NOMO-1 treated with DMSO at 0.1 percent for 48 hours (cell line): ENCODE results near the gene ARL6IP4.
"Not testable (repeated sequence)": the region's sequence is repeated elsewhere in the genome, so short reads cannot be mapped to it uniquely, and the experiment has no call there.

Experiments
- DNase-seq: peaks from one replicate; lab custom pipeline; 2025; ENCODE audit not compliant: unreplicated experiment; lab: John Stamatoyannopoulos, UW

The ARL6IP4 gene

GRCh38 chr12:123005081-123005626 is 24.7 kb downstream of the ARL6IP4 start:
- no peak for DNase-seq

- DNase-seq: no peak
Measured at GRCh38 chr12:123006977-123007376, 26.5 kb downstream of the ARL6IP4 start.

DNA sequence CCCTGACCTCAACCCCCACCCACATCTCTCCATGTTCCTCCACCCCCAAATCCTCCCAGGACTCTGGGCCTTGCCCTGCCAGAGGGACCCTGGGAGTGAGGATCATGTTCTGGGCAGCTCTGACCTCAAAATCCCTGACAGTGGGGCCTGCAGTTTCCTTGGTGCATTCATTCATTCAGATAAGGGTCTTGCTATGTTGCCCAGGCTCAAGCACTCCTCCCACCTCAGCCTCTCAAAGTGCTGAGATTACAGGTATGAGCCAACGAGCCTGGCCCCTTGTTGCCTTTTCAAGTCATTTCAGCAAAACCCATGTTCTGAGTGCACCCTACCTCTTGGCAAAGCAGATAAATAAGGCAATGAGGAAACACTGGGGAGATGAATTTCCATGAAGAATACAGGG is 29.6 kb downstream of the ARL6IP4 start:
- DNase-seq: no peak

- DNase-seq: no peak
Measured at GRCh38 chr12:123010681-123011080, 30.2 kb downstream of the ARL6IP4 start.

GRCh38 chr12:123011701-123012100 is 31.2 kb downstream of the ARL6IP4 start:
- DNase-seq: no peak

- DNase-seq: no peak
Measured at GRCh38 chr12:123013185-123014095, 33.0 kb downstream of the ARL6IP4 start.

DNA sequence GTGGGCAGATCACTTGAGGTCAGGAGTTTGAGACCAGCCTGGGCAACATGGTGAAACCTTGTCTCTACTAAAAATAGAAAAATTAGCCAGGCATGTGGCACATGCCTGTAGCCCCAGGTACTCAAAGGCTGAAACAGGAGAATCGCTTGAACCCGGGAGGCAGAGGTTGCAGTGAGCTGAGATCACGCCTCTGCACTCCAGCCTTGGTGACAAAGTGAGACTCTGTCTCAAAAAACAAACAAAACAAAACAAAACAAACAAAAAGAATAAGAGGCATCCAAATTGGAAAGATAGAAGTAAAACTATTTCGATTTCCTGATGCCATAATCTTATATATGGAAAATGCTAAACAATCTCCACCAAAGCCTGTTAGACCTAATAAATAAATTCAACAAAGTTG is 34.0 kb downstream of the ARL6IP4 start:
- DNase-seq: not testable (repeated sequence)

DNA sequence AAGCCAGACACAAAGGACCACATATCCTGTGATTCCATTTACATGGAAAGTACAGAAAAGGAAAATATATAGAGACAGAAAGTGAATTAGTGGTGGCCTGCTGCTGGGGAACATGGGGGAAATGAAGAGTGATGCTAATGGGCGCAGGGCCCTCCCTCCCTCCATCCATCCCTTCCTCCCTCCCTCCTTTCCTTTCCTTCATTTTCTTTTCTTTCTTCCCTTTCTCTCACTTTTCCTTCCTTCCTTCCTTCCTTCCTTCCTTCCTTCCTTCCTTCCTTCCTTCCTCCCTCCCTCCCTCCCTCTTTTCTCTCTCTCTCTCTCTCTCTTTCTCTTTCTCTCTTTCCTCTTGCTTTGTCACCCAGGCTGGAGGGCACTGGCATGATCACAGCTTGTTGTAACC is 37.3 kb downstream of the ARL6IP4 start:
- DNase-seq: no peak

- DNase-seq: no peak
Measured at GRCh38 chr12:123019841-123020138, 39.3 kb downstream of the ARL6IP4 start.

GRCh38 chr12:123021688-123022604 is 41.5 kb downstream of the ARL6IP4 start:
- DNase-seq: no peak

- DNase-seq: no peak
Measured at GRCh38 chr12:123022846-123023245, 42.4 kb downstream of the ARL6IP4 start.

- no peak for DNase-seq
Measured at GRCh38 chr12:123024819-123025391, 44.4 kb downstream of the ARL6IP4 start.

GRCh38 chr12:123026094-123026853 is 45.8 kb downstream of the ARL6IP4 start:
- DNase-seq: no peak

- DNase-seq: no peak
Measured at GRCh38 chr12:123027726-123028445, 47.4 kb downstream of the ARL6IP4 start.

GRCh38 chr12:123028475-123028874 is 48.0 kb downstream of the ARL6IP4 start:
- DNase-seq: no peak

DNA sequence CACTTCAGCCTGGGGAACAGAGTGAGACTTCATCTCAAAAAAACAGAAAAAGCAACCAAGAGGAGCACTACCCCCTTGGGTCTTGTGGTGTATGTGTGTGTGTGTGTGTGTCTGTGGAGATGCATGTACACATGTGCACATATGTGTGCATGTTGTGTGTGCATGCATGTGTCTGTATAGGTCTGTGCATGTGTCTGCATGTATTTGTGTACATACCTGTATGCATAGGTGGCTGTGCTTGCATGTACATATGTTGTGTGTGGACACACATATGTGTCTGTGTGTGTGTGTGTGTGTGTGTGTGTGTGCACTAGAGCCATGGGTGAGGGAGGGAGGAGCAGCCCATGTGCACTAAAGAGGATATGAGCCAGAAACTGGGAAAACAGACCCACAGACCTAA is 49.1 kb downstream of the ARL6IP4 start:
- no peak for DNase-seq

- DNase-seq: no peak
Measured at GRCh38 chr12:123030686-123031085, 50.2 kb downstream of the ARL6IP4 start.

DNA sequence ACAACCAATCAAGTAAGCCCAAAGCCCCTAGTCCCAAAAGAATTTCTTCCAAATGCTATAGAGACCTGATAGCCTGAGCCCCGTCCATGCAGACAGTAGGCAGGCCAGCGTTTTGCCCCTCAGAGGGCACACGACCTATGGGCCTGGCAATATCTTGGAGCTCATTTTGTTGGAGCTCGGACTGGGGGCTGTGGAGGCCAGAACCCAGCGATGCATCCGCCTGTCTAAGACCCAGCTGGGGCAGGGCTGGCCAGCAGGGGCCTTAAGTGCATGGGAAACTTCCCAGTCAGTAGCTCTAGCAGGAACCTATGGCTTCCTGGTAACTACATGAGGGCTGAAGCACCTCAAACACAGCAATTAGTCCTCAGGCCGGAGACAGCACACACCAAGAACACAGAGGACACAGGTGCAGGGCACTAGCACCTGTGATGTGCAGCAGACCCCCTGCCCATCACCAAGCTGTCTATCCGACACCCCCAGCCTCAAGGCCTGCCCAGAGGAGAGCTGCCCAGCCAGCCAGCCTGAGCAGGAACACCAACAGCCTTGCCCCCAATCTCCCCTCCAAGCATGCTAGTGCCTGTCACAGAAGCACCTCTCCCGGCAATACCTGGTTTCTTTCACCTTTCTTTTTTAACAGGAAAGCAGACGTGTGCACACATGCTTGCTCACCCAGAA is 50.8 kb downstream of the ARL6IP4 start:
- DNase-seq: no peak
